Gastrocnemius medialis (tissue), 4 donors: ENCODE data around the gene PIP4K2A. TPM values are rescaled to one million over a fixed set of nuclear protein-coding genes. Genes with fewer than 3 reads are reported as not detected.
A peak's percentile ranks its signal among the peaks of the same experiment; 100 is the strongest.

Experiments used
- ATAC-seq, 2 donors: fragments of 150-250 bp; one replicate each; pipeline ENCODE4 v1.9.1; 2016
- DNase-seq, 2 donors: peaks; one replicate each; pipeline ENCODE4 v3.0.0-alpha.2; 2019
- H3K27ac ChIP-seq, 4 donors: fragments of 200-600 bp; sonication (generic); 1 replicate in 1 of 4; 2 replicates in 3 of 4; pipeline ENCODE4 v1.5.1; 2016 to 2018; ENCODE audit warnings: mild to moderate bottlenecking in 2 of 4, moderate library complexity in 1 of 4
- H3K27me3 ChIP-seq, 3 donors: fragments of 200-600 bp; sonication (generic) in 2 of 3; 1 replicate in 1 of 3; 2 replicates in 2 of 3; pipeline versions ENCODE4 v1.5.1 to v1.6.0; 2016 to 2019; ENCODE audit warnings: mild to moderate bottlenecking in 1 of 3, moderate library complexity in 1 of 3
- H3K36me3 ChIP-seq, 2 donors: fragments of 200-600 bp; sonication (generic) in 1 of 2; one replicate each; pipeline ENCODE4 v1.5.1; 2017 to 2018
- H3K4me1 ChIP-seq, 2 donors: fragments of 200-600 bp; sonication (generic) in 1 of 2; one replicate each; pipeline ENCODE4 v1.5.1; 2016 to 2017; ENCODE audit warnings: mild to moderate bottlenecking in 2 of 2
- H3K4me3 ChIP-seq, 4 donors: fragments of 200-600 bp; sonication (generic) in 3 of 4; 1 replicate in 1 of 4; 2 replicates in 3 of 4; pipeline ENCODE4 v1.5.1; 2016 to 2019; ENCODE audit warnings: mild to moderate bottlenecking in 2 of 4
- H3K9me3 ChIP-seq, 3 donors: fragments of 200-600 bp; sonication (generic) in 2 of 3; 1 replicate in 1 of 3; 2 replicates in 2 of 3; pipeline ENCODE4 v1.5.1; 2016 to 2019
- POLR2A ChIP-seq, 2 donors: fragments of 450-650 bp; IDR thresholded peaks; one replicate each; pipeline ENCODE4 v1.6.1; 2017; ENCODE audit warnings: antibody characterized with exemption in 2 of 2, mild to moderate bottlenecking in 2 of 2, moderate library complexity in 2 of 2
- in situ Hi-C, 4 donors: fragments of 200-750 bp; cut with MboI; loops; one replicate each; pipeline versions ENCODE4 v1.15.0 to v1.8.0; 2017; ENCODE audit warnings: low sequenced_read_pairs in 4 of 4
- intact Hi-C: fragments of 100-400 bp; cut with DNase I; formaldehyde crosslinking; loops from one replicate; pipeline ENCODE4 v1.15.1; 2023; ENCODE audit warnings: low total_unique reads
- total RNA-seq, 4 donors: library from RNA; depleted of rRNA; stranded (reverse); fragments of >200 nt; gene quantifications; one replicate each; pipeline versions ENCODE4 v1.1.0 to v1.2.3, GENCODE V29; 2016
- TF ChIP-seq, protein P1 (sequence below), 5 experiments: fragments of 450-650 bp in 3 of 5; fragments of 200-600 bp in 2 of 5; sonication (generic) in 2 of 5; IDR thresholded peaks in 4 of 5; conservative IDR thresholded peaks in 1 of 5; 1 replicate in 4 of 5; 2 replicates in 1 of 5; pipeline ENCODE4 v1.5.1; 2016 to 2019; ENCODE audit warnings: antibody characterized with exemption in 5 of 5, mild to moderate bottlenecking in 3 of 5, moderate library complexity in 3 of 5

The PIP4K2A gene
- total RNA-seq, 4 donors from 2014 or later = 3.9 to 7.5 (median 4.7) TPM

DNA sequence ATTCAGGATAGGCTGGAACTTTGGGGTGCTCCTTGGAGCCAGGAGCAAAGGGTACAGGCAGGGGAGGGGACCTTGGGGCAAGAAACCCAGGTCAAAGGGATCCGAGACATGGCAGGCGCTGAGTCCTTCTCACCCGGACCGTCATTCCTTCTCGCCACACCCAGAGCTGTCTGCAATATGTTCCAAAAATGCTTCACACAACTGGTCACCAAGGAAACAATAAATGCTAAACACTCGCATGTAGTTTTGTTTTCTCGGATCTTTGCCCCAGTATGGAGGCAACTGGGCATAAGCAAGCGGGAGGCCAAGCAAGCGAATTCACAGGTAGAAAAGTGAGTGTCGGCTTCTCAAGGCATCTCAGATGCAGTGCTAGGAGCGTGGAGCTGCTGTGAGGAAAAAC is 80.8 kb downstream of the PIP4K2A start:
- in situ Hi-C loops = no loop called here
- no peak overlapping the region for H3K27ac ChIP-seq

DNA sequence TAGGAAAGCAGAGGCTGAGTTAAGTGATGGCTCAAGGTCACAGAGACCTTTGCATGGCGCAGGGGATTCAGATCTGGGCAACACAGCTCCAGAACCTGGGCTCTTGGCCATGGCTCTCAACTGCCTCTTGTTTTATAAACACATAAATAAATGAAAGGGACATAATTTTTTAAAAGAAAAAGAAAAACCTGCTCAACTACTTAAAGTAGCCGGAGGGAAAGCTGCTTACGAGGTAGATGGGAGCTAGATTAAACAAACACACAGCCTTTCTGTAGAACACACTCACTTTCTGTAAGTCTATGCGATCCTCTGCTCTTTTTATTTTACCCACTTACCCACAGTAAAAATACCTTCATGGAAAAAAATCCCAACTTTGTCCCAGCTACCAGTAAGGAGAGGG is 81.3 kb downstream of the PIP4K2A start:
- H3K9me3 ChIP-seq = no peaks in the 10 kb centered on the region
- no peaks in the 10 kb centered on the region for H3K27me3 ChIP-seq
- DNase-seq (no peak), ATAC-seq (no peak)
- intact Hi-C loops (no loop called here), in situ Hi-C loops (no loop called here)
- TF ChIP-seq POLR2A (IDR thresholded peaks at IDR 0.05) = no peak
- TF ChIP-seq, protein P1, sequence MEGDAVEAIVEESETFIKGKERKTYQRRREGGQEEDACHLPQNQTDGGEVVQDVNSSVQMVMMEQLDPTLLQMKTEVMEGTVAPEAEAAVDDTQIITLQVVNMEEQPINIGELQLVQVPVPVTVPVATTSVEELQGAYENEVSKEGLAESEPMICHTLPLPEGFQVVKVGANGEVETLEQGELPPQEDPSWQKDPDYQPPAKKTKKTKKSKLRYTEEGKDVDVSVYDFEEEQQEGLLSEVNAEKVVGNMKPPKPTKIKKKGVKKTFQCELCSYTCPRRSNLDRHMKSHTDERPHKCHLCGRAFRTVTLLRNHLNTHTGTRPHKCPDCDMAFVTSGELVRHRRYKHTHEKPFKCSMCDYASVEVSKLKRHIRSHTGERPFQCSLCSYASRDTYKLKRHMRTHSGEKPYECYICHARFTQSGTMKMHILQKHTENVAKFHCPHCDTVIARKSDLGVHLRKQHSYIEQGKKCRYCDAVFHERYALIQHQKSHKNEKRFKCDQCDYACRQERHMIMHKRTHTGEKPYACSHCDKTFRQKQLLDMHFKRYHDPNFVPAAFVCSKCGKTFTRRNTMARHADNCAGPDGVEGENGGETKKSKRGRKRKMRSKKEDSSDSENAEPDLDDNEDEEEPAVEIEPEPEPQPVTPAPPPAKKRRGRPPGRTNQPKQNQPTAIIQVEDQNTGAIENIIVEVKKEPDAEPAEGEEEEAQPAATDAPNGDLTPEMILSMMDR (IDR thresholded peaks at IDR 0.05 in 4 of 5, conservative IDR thresholded peaks at IDR 0.05 in 1 of 5) = no peak
- no peaks in the 10 kb centered on the region for H3K4me1 ChIP-seq
- H3K27ac ChIP-seq = no peak overlapping the region
- no peak overlapping the region for H3K4me3 ChIP-seq
- no peaks in the 10 kb centered on the region for H3K36me3 ChIP-seq

More for the DNA sequence above, 80.8 kb downstream of the PIP4K2A start:
- ATAC-seq = no peak
- no peaks in the 10 kb centered on the region for H3K9me3 ChIP-seq
- no peaks in the 10 kb centered on the region for H3K4me1 ChIP-seq
- no peak overlapping the region for H3K4me3 ChIP-seq
- TF ChIP-seq POLR2A (IDR thresholded peaks at IDR 0.05) = no peak
- DNase-seq = no peak
- no peaks in the 10 kb centered on the region for H3K36me3 ChIP-seq
- no peaks in the 10 kb centered on the region for H3K27me3 ChIP-seq
- intact Hi-C loops = no loop called here

DNA sequence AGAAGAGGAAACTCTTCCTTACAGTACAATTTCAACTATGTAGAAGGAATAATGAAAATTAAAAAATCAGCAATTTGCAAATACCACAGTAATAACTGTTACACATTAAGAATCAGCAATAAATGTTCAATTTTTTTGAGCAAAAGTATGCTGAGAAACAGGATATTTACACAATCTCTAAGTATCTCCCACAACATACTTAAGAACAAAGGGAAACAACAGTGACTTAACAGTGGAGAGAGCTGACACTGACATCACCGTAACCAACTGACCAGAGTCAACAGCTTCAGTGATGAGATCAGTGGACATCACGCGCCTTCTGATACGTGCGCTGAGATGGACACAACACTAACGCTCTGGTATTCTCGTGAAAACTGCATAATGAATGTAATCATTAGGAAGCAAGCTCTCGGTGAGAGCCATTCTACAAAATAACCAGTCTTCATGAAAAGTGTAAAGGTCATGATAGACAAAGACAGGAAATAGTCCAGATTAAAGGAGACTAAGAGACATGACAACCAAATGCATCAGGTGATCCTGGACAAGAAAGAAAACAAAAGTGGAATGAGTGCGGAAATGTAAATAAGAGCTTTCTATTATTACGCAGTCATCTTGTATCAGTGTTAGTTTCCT is 82.6 kb downstream of the PIP4K2A start:
- ATAC-seq = no peak

DNA sequence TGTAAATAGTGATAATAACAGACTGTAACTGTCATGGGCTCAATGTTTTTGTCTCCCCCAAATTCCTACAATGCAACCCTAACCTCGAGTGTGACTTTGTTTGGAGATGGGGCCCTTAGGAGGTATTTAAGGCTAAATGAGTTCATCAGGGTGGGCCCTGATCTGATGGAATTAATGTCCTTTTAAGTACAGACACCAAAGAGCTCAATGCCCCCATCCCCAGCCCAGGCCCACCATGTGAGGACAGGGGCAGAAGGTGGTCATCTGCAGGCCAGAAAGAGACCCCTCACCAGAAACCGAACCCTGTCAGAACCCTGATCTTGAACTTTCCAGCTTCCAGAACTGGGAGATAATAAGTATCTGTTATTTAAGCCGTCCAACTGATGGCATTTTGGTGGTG is 83.2 kb downstream of the PIP4K2A start:
- Histone ChIP-seq H3K9me3 (no peaks in the 10 kb centered on the region), H3K36me3 (no peaks in the 10 kb centered on the region), H3K27ac (no peak overlapping the region), H3K4me1 (no peaks in the 10 kb centered on the region), H3K27me3 (no peaks in the 10 kb centered on the region), H3K4me3 (no peak overlapping the region)
- in situ Hi-C loops = no loop called here
- DNase-seq (no peak), ATAC-seq (no peak)
- TF ChIP-seq, protein P1 (IDR thresholded peaks at IDR 0.05 in 4 of 5, conservative IDR thresholded peaks at IDR 0.05 in 1 of 5) = no peak
- intact Hi-C loops = no loop called here

More for the DNA sequence above, 82.6 kb downstream of the PIP4K2A start:
- TF ChIP-seq POLR2A (IDR thresholded peaks at IDR 0.05) = no peak
- TF ChIP-seq, protein P1 (IDR thresholded peaks at IDR 0.05 in 4 of 5, conservative IDR thresholded peaks at IDR 0.05 in 1 of 5) = no peak
- H3K36me3 ChIP-seq = no peaks in the 10 kb centered on the region
- intact Hi-C loops = no loop called here
- in situ Hi-C loops = no loop called here
- H3K27me3 ChIP-seq = no peaks in the 10 kb centered on the region
- H3K9me3 ChIP-seq = no peaks in the 10 kb centered on the region
- no peaks in the 10 kb centered on the region for H3K4me1 ChIP-seq
- no peak overlapping the region for H3K27ac ChIP-seq
- no peak for DNase-seq
- H3K4me3 ChIP-seq = no peak overlapping the region

DNA sequence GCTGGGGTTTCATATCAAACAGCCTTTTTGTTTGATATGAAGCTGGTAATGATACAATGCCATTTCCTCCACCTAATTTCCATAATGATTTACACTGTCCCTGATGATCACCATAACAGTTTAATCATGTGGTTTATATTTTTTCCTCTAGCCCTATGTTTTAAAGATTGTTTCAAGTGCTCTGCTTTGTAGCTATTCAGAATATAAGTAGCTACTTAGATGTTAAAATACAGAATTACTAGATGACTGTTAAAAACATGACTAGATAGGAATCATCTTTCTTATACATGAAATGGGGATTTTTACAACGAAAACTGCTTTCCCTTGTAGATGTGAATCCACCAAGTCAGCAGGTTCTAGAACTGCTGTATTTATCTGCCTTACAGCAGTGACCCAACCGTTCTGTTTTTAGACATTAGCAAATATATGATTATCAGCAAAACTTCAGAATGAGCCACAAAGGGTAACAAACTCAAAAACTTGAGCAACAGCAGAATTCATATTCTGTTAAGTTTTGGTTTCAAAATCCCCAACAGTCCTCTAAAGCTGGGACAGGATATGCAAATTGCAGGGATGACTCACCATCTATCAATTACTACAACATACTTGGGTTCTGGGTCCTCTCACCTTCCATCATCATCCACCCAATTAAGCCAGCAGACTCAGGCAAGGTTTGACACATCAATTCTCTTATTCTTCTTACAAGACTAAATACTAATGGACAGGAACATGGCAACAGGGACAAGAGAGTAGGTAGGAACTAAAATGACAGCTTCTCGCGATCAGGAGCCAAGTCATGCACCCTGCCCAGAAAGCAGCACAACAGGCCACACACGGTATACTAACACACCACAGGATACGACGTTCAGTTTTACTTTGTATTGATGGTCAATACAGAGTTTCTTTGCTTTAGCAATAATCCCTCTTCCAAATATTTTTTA is 83.9 kb downstream of the PIP4K2A start:
- H3K36me3 ChIP-seq = no peaks in the 10 kb centered on the region
- ATAC-seq = peak; percentile 36 to 39
- no peaks in the 10 kb centered on the region for H3K27me3 ChIP-seq
- peaks cover 0 to 2% of the 10 kb centered on the region in 2 donors for H3K4me1 ChIP-seq
- no peak overlapping the region for H3K27ac ChIP-seq
- no peaks in the 10 kb centered on the region for H3K9me3 ChIP-seq
- TF ChIP-seq, protein P1 (IDR thresholded peaks at IDR 0.05 in 4 of 5, conservative IDR thresholded peaks at IDR 0.05 in 1 of 5) = no peak
- TF ChIP-seq POLR2A (IDR thresholded peaks at IDR 0.05) = no peak
- H3K4me3 ChIP-seq = no peak overlapping the region
- in situ Hi-C loops (no loop called here), intact Hi-C loops (no loop called here)
- no peak for DNase-seq
